C4-2B (cell line): ENCODE data around the gene GPATCH4.

ENCODE experiments used
- CTCF ChIP-seq: fragments of 450-650 bp; conservative IDR thresholded peaks from 2 replicates; pipeline ENCODE4 v1.5.1; 2017; ENCODE audit warnings: mild to moderate bottlenecking
- ZFX ChIP-seq: fragments of 450-650 bp; IDR thresholded peaks from 2 replicates; pipeline ENCODE4 v1.6.1; 2017

- TF ChIP-seq ZFX (no peak), CTCF (no peak)
Measured at GRCh38 chr1:156547434-156547833, 53.8 kb downstream of the GPATCH4 start.
